Common myeloid progenitor, CD34-positive (primary cell): ENCODE data around the gene XRCC3.

Experiments
- CTCF ChIA-PET: fragments of 350-600 bp; sonication (Branson Sonifier 250); formaldehyde crosslinking; loops from one replicate; lab custom pipeline; 2021; ENCODE audit warnings: antibody characterized with exemption; lab: Charles Lee
- POLR2A ChIA-PET: fragments of 350-600 bp; sonication (Branson Sonifier 250); formaldehyde crosslinking; loops from one replicate; lab custom pipeline; 2021; ENCODE audit warnings: antibody characterized with exemption; lab: Charles Lee
- DNase-seq, 3 donors: peaks; one replicate each; pipeline versions ENCODE4 v3.0.0 to v3.0.0-alpha.2; 2013
- H3K27ac ChIP-seq, 2 experiments: 1 replicate in 1 of 2; 2 replicates in 1 of 2; pipeline ENCODE4 v1.7.0; 2013; ENCODE audit warnings: inconsistent platforms in 2 of 2, low read length in 2 of 2, mild to moderate bottlenecking in 2 of 2, low read depth in 1 of 2, moderate library complexity in 1 of 2; ENCODE audit not compliant: severe bottlenecking in 2 of 2, insufficient read depth in 1 of 2, poor library complexity in 1 of 2
- H3K27me3 ChIP-seq, 5 experiments: replicated peaks in 2 of 5; 1 replicate in 3 of 5; 2 replicates in 2 of 5; pipeline versions ENCODE4 v1.6.1 to v1.7.0; 2013; ENCODE audit warnings: low read length in 4 of 5, mild to moderate bottlenecking in 2 of 5, moderate library complexity in 2 of 5, inconsistent platforms in 1 of 5; ENCODE audit not compliant: insufficient read depth in 5 of 5, control insufficient read depth in 4 of 5
- H3K36me3 ChIP-seq, 4 experiments: 1 replicate in 2 of 4; 2 replicates in 2 of 4; pipeline versions ENCODE4 v1.6.1 to v1.7.0; 2013; ENCODE audit warnings: low read length in 3 of 4, control low read depth in 1 of 4, mild to moderate bottlenecking in 1 of 4; ENCODE audit not compliant: control insufficient read depth in 4 of 4, insufficient read depth in 4 of 4
- H3K4me1 ChIP-seq, 4 experiments: 1 replicate in 3 of 4; 2 replicates in 1 of 4; pipeline versions ENCODE4 v1.6.1 to v1.7.1; 2013; ENCODE audit warnings: low read length in 3 of 4, mild to moderate bottlenecking in 3 of 4, control low read depth in 1 of 4, inconsistent platforms in 1 of 4, moderate library complexity in 1 of 4; ENCODE audit not compliant: control insufficient read depth in 4 of 4, insufficient read depth in 4 of 4; ENCODE audit errors: control extremely low read depth in 1 of 4
- H3K4me3 ChIP-seq, 7 experiments: 1 replicate in 4 of 7; 2 replicates in 3 of 7; pipeline versions ENCODE4 v1.5.1 to v1.7.0; 2013; ENCODE audit warnings: mild to moderate bottlenecking in 7 of 7, low read length in 6 of 7, moderate library complexity in 6 of 7, inconsistent platforms in 2 of 7, low read depth in 2 of 7, control low read depth in 1 of 7; ENCODE audit not compliant: insufficient read depth in 4 of 7, control insufficient read depth in 1 of 7; ENCODE audit errors: extremely low read depth in 1 of 7
- H3K9me3 ChIP-seq, 5 experiments: 1 replicate in 4 of 5; 2 replicates in 1 of 5; pipeline versions ENCODE4 v1.6.1 to v1.7.1; 2013; ENCODE audit warnings: low read length in 4 of 5, mild to moderate bottlenecking in 2 of 5, inconsistent platforms in 1 of 5, low read depth in 1 of 5, moderate library complexity in 1 of 5; ENCODE audit not compliant: control insufficient read depth in 4 of 5, insufficient read depth in 2 of 5; ENCODE audit errors: control extremely low read depth in 1 of 5
- WGBS: methylation state at CpG from one replicate; pipeline ENCODE4 v1.1.5; 2013; ENCODE audit not compliant: insufficient coverage; 5-methylcytosine and 5-hydroxymethylcytosine counted together

XRCC3 gene

DNA sequence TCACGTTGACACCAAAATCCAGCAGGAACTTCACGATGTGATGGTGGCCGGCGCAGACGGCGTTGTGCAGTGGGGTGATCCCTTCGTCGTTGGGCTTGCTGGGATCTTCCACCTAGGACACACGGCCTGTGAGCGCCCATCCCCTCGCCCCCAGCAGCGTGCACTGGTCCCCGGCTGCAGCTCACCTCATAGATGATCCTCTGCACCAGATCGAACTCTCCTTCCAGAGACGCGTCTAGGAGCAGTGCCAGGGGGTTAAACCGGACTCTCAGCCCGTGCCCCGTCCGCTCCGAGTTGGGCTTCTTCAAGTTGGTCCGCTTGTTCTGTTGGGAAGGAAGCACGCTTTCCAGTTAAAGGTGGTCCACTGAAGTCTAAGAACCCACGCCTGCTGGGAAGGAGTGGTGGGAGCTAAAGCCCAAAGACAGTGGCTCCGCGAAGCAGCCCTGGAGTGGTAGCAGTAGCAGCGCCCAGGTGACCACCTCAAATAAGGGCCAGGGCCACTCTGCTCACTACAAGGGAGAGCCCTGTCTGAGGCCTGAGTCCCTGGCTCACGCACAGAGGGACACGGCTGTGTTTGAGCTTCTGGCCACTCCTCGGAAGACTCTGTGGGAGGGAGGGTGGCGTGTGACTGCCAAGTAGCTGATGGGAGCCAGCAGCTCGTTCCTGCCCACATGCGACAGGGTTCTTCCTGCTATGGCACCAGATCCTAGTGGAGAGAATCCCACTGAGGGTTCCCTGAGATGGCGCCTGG is 23.6 kb upstream of the XRCC3 start:
- peaks cover 0 to 19% (median 6%) of the 10 kb centered on the region in 4 experiments for H3K36me3 ChIP-seq
- H3K9me3 ChIP-seq: no peaks in the 10 kb centered on the region
- no peak for DNase-seq
- H3K27ac ChIP-seq: no peak overlapping the region
- ChIA-PET POLR2A (no interaction called here), CTCF (interaction anchor here (1.2 kb wide), 1 partner anchor 13 kb away, joined by 3 read pairs; no protein-coding TSS in a partner anchor)
- no peak overlapping the region for H3K4me3 ChIP-seq
- no peaks in the 10 kb centered on the region for H3K27me3 ChIP-seq
- peaks cover 0 to 7% (median 1%) of the 10 kb centered on the region in 4 experiments for H3K4me1 ChIP-seq
- 95% methylated on average over 33 of the region's 34 CpGs for WGBS

DNA sequence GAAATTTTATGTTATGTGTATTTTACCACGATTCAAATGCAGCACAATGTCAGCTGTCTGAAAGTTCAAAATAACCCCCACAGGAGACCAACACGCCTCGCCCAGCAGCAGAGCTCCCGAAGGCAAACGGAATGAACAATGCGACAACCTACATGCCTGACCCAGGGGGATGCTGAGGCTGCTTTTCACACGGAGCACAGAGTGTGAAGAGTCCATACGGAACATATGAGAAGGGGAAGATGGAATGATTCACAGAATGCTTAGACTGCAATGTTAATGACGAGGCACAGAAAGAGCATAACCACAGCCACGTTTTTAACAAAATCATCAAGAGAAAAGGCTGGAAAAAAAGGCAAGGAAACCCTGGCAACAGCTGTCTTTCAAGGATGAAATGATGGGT is 22.9 kb upstream of the XRCC3 start:
- POLR2A ChIA-PET: no interaction called here
- Histone ChIP-seq H3K36me3 (peaks cover 0 to 26% (median 9%) of the 10 kb centered on the region in 4 experiments), H3K27ac (no peak overlapping the region), H3K4me3 (no peak overlapping the region), H3K4me1 (peaks cover 0 to 7% (median 1%) of the 10 kb centered on the region in 4 experiments), H3K27me3 (no peaks in the 10 kb centered on the region), H3K9me3 (no peaks in the 10 kb centered on the region)
- DNase-seq: no peak
- WGBS: 97% methylated on average over 4 of the region's 10 CpGs
- CTCF ChIA-PET: no interaction called here

DNA sequence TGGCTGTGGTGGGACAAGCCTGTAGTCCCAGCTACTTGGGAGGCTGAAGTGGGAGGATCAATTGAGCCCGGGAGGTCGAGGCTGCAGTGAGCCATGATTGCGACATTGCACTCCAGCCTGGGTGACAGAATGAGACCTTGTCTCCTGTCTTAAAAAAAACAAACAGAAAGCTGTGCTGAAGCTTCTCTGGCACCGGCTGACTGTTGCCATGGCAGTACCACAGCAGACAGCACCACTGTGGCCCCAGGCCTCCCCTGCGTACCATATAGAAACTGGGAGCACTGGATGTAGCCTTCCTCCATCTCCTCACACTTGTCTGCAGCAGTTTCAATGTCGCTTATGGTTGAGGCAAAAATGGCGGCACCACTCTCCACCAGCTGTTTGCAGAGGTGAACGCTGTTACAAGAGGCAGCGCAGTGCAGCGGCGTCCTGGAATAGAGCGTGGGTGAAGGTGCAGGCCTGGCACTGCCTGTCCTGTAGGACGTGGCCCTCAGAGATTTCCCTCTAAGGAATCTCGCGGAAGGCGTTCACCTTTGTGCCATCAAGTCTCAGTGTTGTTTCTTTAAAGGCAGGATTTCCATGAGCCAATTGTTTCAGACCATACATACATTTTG is 22.3 kb upstream of the XRCC3 start:
- CTCF ChIA-PET: interaction anchor here (1.2 kb wide), 1 partner anchor 9 kb away, joined by 3 read pairs; no protein-coding TSS in a partner anchor
- 97% methylated on average over 14 of the region's 16 CpGs for WGBS
- POLR2A ChIA-PET: no interaction called here

DNA sequence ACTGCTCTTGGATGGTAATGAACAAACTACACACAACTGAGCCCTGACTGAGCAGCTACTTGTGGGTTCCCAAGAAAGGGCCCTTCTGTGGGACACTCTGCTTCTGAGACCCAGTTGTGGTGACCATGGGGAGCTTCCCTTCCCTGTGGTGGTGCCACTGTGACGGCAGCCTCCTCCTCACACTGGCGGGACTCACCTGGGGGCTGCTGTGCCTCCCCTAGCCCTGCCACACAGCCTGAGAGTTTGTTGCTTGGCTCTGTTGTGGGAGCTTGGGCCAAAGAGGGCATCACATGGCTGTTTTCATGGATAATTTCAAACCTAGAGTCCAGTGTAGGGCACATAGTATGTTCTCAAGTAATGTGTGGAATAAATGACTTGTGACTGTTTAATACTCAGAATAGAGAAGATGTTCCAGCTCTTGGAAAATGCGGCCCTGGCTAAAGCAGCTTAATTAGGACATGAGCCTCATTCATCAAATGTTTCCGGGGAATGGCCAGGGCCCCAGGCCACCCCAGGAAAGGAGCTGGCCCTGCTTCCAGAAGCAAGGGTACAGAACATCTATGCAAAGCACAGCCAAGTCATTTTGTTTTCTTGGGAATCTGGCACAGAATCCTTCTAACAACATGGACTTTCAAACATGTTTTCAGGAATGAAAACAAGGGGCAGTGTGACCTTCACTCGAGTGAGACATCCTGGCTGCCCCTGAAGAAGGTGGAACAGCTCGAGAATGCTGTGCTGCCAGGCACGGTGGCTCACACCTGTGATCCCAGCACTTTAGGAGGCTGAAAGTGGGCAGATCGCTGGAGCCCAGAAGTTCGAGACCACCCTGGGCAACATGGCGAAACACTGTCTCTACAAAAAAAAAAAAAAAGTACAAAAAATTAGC is 21.5 kb upstream of the XRCC3 start:
- no peak overlapping the region for H3K27ac ChIP-seq
- DNase-seq: no peak
- peaks cover 3 to 38% (median 19%) of the 10 kb centered on the region in 4 experiments for H3K36me3 ChIP-seq
- H3K4me1 ChIP-seq: peaks cover 0 to 7% (median 1%) of the 10 kb centered on the region in 4 experiments
- no peak overlapping the region for H3K4me3 ChIP-seq
- CTCF ChIA-PET: interaction anchor here (0.9 to 1.2 kb wide), 2 partner anchors 10 to 19 kb away, joined by 3 read pairs; no protein-coding TSS in a partner anchor
- 96% methylated on average over 6 of the region's 10 CpGs for WGBS
- POLR2A ChIA-PET: no interaction called here
- H3K9me3 ChIP-seq: no peaks in the 10 kb centered on the region
- H3K27me3 ChIP-seq: no peaks in the 10 kb centered on the region

More for the DNA sequence above, 22.3 kb upstream of the XRCC3 start:
- Histone ChIP-seq H3K27me3 (no peaks in the 10 kb centered on the region), H3K27ac (no peak overlapping the region), H3K9me3 (no peaks in the 10 kb centered on the region), H3K4me3 (no peak overlapping the region), H3K4me1 (peaks cover 0 to 7% (median 1%) of the 10 kb centered on the region in 4 experiments), H3K36me3 (peaks cover 2 to 31% (median 15%) of the 10 kb centered on the region in 4 experiments)
- DNase-seq: no peak

DNA sequence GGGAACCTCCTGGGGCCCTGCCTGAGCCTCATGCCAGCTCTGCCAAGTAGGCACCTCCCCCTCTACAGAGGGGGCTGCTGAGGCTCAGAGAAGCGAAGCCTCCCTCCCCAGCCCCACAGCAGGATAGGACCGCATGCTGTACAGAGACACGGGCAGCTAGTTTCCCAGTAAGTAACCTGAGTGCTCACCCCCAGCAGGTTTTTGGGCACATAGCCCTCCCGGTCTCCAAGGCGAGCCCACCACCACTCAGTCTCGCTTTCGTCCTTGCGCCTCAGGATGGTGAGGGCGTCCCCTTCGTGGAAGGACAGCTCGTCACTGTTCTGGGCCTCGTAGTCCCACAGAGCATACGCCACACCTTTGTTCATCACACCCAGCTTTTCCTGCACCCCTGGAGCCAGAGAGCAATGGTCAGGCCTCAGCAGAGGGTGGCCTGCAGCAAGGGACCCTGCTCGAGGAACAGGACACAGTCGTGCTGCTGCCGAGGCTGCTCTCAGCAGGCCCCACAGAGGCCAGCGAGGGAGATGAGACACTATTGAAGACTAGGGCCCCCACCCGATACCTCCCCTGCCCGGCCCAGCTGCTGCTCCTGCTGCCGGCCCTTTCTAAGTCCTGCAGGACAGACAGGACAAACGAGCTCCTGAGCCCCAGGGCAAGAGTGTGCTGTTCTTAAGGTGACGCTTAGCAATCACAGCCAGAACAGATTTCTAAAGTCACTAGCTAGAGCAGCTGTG is 20.7 kb upstream of the XRCC3 start:
- no peak overlapping the region for H3K27ac ChIP-seq
- peaks cover 3 to 41% (median 20%) of the 10 kb centered on the region in 4 experiments for H3K36me3 ChIP-seq
- H3K4me1 ChIP-seq: peaks cover 0 to 9% (median 0%) of the 10 kb centered on the region in 4 experiments
- H3K9me3 ChIP-seq: no peaks in the 10 kb centered on the region
- CTCF ChIA-PET: interaction anchor here (0.9 to 1.3 kb wide), 3 partner anchors 11 to 29 kb away, joined by 3 to 4 read pairs (median 3); no protein-coding TSS in a partner anchor
- DNase-seq: no peak
- 98% methylated on average over 20 of the region's 22 CpGs for WGBS
- no peak overlapping the region for H3K4me3 ChIP-seq
- POLR2A ChIA-PET: no interaction called here
- H3K27me3 ChIP-seq: no peaks in the 10 kb centered on the region

DNA sequence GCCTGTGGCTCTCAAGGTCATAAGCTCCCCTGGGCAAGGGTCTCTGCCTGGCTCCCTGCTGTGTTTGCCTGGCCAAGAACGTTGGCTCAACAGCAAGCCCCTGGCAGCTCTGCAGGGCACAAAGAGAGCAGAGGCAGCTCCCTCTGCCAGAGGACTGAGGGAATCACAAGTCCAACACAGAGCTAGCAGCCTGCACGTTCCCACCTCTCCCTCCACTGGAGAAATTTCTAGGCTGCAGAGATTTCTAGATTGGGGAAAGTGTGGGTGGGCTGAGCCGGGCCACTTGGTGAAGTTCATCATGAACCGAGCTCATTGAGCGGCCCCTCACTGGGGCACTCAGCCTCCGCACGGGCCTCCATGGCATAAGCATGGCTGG is 20.2 kb upstream of the XRCC3 start:
- DNase-seq: no peak
- WGBS: 100% methylated on average over 4 of the region's 7 CpGs
- Histone ChIP-seq H3K9me3 (no peaks in the 10 kb centered on the region), H3K36me3 (peaks cover 3 to 43% (median 20%) of the 10 kb centered on the region in 4 experiments), H3K4me3 (no peak overlapping the region), H3K4me1 (peaks cover 0 to 13% (median 2%) of the 10 kb centered on the region in 4 experiments), H3K27ac (no peak overlapping the region), H3K27me3 (no peaks in the 10 kb centered on the region)
- POLR2A ChIA-PET: no interaction called here
- CTCF ChIA-PET: interaction anchor here (0.9 to 1.5 kb wide), 5 partner anchors 9 to 229 kb away, joined by 3 to 4 read pairs (median 3); no protein-coding TSS in a partner anchor
